Measurements from ENCODE around the gene CARMIL1.

The CARMIL1 gene

GRCh38 chr6:25536781-25537180 lies 257.6 kb downstream of the CARMIL1 start:
- Histone ChIP-seq H3K79me2 (ENCODE audit: insufficient read depth, low read depth) (no peaks in the 10 kb centered on the region), H3K4me3 (IDR thresholded peaks at IDR 0.05; ENCODE audit: insufficient read depth, low read depth, low read length) (no peak overlapping the region), H4K20me1 (ENCODE audit: insufficient read depth) (no peaks in the 10 kb centered on the region), H3K27ac (no peak overlapping the region), H2AFZ (ENCODE audit: low read depth) (no peak overlapping the region), H3K36me3 (ENCODE audit: insufficient read depth) (no peaks in the 10 kb centered on the region), H3K4me1 (ENCODE audit: low read depth, poor library complexity, severe bottlenecking) (no peaks in the 10 kb centered on the region), H3K4me2 (no peak overlapping the region), H3K9ac (no peak overlapping the region), H3K27me3 (ENCODE audit: insufficient read depth, low read depth) (no peaks in the 10 kb centered on the region)
- TF ChIP-seq CTCF (conservative IDR thresholded peaks at IDR 0.05; ENCODE audit: low read depth, low read length), result no peak

GRCh38 chr6:25537349-25538018 lies 258.3 kb downstream of the CARMIL1 start:
- no peak overlapping the region for H3K4me3 ChIP-seq (IDR thresholded peaks at IDR 0.05; ENCODE audit: insufficient read depth, low read depth, low read length)
- H2AFZ ChIP-seq (ENCODE audit: low read depth), result no peak overlapping the region

GRCh38 chr6:25541228-25541627 lies 262.1 kb downstream of the CARMIL1 start:
- H3K4me3 ChIP-seq (IDR thresholded peaks at IDR 0.05; ENCODE audit: insufficient read depth, low read depth, low read length), result no peak overlapping the region
- H4K20me1 ChIP-seq (ENCODE audit: insufficient read depth), result no peaks in the 10 kb centered on the region
- H3K9ac ChIP-seq, result no peak overlapping the region
- no peaks in the 10 kb centered on the region for H3K79me2 ChIP-seq (ENCODE audit: insufficient read depth, low read depth)
- H3K36me3 ChIP-seq (ENCODE audit: insufficient read depth), result no peaks in the 10 kb centered on the region
- no peak overlapping the region for H3K4me2 ChIP-seq
- H2AFZ ChIP-seq (ENCODE audit: low read depth), result no peak overlapping the region
- H3K27me3 ChIP-seq (ENCODE audit: insufficient read depth, low read depth), result no peaks in the 10 kb centered on the region
- TF ChIP-seq CTCF (conservative IDR thresholded peaks at IDR 0.05; ENCODE audit: low read depth, low read length), result no peak
- H3K4me1 ChIP-seq (ENCODE audit: low read depth, poor library complexity, severe bottlenecking), result no peaks in the 10 kb centered on the region
- no peak overlapping the region for H3K27ac ChIP-seq

More at GRCh38 chr6:25537349-25538018, 258.3 kb downstream of the CARMIL1 start:
- H3K4me1 ChIP-seq (ENCODE audit: low read depth, poor library complexity, severe bottlenecking), result no peaks in the 10 kb centered on the region
- H3K4me2 ChIP-seq, result no peak overlapping the region
- H3K9ac ChIP-seq, result no peak overlapping the region
- TF ChIP-seq CTCF (conservative IDR thresholded peaks at IDR 0.05; ENCODE audit: low read depth, low read length), result no peak
- no peaks in the 10 kb centered on the region for H3K36me3 ChIP-seq (ENCODE audit: insufficient read depth)
- H3K79me2 ChIP-seq (ENCODE audit: insufficient read depth, low read depth), result no peaks in the 10 kb centered on the region
- H3K27ac ChIP-seq, result no peak overlapping the region
- no peaks in the 10 kb centered on the region for H4K20me1 ChIP-seq (ENCODE audit: insufficient read depth)
- H3K27me3 ChIP-seq (ENCODE audit: insufficient read depth, low read depth), result no peaks in the 10 kb centered on the region

- no peaks in the 10 kb centered on the region for H3K36me3 ChIP-seq (ENCODE audit: insufficient read depth)
- no peak overlapping the region for H3K4me2 ChIP-seq
- H2AFZ ChIP-seq (ENCODE audit: low read depth), result no peak overlapping the region
- H3K27ac ChIP-seq, result no peak overlapping the region
- H3K4me1 ChIP-seq (ENCODE audit: low read depth, poor library complexity, severe bottlenecking), result no peaks in the 10 kb centered on the region
- H3K79me2 ChIP-seq (ENCODE audit: insufficient read depth, low read depth), result no peaks in the 10 kb centered on the region
- H3K9ac ChIP-seq, result no peak overlapping the region
- no peak for TF ChIP-seq CTCF (conservative IDR thresholded peaks at IDR 0.05; ENCODE audit: low read depth, low read length)
- H4K20me1 ChIP-seq (ENCODE audit: insufficient read depth), result no peaks in the 10 kb centered on the region
- no peaks in the 10 kb centered on the region for H3K27me3 ChIP-seq (ENCODE audit: insufficient read depth, low read depth)
- H3K4me3 ChIP-seq (IDR thresholded peaks at IDR 0.05; ENCODE audit: insufficient read depth, low read depth, low read length), result no peak overlapping the region
Measured at GRCh38 chr6:25542984-25543910, 264.1 kb downstream of the CARMIL1 start.

Measured in KMS-11 (cell line).